ENCODE data around the gene TRIM38. TPM values are rescaled to one million over a fixed set of nuclear protein-coding genes. Genes with fewer than 3 reads are reported as not detected.

Gene TRIM38
- total and polyA plus RNA-seq, 2 of the 13 experiments (the other 11 are each of a cell fraction or from before 2014, with no cell fraction given), result 2.5 to 3.1 TPM

DNA sequence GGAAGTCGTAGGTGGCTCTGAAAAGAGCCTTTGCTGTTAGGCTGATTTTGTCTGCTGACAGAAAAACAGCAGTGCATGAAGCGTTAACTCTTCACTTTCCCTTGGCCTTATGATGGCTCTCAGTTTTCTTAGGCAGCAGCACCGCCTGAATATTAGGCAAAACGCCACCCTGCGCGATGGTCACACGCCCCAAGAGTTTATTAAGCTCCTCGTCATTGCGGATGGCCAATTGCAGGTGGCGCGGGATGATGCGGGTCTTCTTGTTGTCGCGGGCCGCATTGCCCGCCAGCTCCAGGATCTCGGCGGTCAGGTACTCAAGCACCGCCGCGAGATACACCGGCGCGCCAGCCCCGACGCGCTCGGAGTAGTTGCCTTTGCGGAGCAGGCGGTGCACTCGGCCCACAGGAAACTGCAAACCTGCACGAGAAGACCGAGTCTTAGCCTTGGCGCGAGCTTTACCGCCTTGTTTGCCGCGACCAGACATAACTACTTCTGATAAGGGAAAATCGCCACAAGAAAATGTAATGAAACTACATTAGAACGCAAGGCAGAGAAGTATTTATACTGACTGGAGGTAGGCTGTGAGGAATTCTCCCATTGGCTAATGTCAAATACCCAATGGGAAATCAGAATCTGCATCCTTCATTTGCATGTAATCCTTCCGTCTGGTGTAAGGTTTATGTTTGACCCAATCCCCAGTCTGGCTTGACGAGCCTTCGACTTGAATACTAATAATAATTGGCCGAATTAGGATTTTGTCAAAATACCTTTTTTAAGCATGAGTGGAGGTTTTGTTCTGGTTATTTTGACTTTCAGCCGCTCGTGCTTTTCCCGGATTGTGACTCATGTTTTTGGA is 70.7 kb downstream of the TRIM38 start (continued):
- TF ChIP-seq ZBTB20 (CRISPR knock-in tag; IDR thresholded peaks at IDR 0.05; ENCODE audit: borderline replicate concordance, low read depth) (peak; percentile 61), MYC (CRISPR knock-in tag; IDR thresholded peaks at IDR 0.05; ENCODE audit: borderline replicate concordance) (peak; percentile 30; the same call in 1 of the 2 replicates), ZNF12 (CRISPR knock-in tag; IDR thresholded peaks at IDR 0.05) (0 out of 2 replicates have a peak, but pooled peaks have one; percentile 11), ZBTB7B (CRISPR knock-in tag; IDR thresholded peaks at IDR 0.05) (no peak)
- TF ChIP-seq, protein P1, sequence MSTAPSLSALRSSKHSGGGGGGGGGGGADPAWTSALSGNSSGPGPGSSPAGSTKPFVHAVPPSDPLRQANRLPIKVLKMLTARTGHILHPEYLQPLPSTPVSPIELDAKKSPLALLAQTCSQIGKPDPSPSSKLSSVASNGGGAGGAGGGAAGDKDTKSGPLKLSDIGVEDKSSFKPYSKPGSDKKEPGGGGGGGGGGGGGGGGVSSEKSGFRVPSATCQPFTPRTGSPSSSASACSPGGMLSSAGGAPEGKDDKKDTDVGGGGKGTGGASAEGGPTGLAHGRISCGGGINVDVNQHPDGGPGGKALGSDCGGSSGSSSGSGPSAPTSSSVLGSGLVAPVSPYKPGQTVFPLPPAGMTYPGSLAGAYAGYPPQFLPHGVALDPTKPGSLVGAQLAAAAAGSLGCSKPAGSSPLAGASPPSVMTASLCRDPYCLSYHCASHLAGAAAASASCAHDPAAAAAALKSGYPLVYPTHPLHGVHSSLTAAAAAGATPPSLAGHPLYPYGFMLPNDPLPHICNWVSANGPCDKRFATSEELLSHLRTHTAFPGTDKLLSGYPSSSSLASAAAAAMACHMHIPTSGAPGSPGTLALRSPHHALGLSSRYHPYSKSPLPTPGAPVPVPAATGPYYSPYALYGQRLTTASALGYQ (CRISPR knock-in tag; IDR thresholded peaks at IDR 0.05), result no peak

DNA sequence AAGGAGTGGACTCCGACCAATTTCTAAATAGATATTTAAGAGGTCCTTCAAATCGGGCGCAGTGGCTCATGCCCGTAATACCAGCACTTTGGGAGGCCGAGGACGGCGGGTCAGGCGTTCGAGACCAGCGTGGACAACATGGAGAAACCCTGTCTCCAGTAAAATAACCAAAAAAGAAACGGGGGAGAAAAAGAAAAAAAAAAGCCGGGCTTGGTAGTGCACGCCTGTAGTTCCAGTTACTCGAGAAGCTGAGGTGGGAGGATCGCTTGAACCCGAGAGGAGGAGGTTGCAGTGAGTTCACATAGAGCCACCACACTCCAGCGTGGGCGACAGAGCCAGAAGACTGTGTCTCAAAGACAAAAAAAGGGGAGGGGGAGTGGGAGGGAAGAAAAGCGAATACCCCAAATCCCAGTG is 71.3 kb downstream of the TRIM38 start:
- 95% methylated on average over 19 of the region's 19 CpGs for WGBS (ENCODE audit: low lambda C conversion rate)
- Histone ChIP-seq H3K4me3 (replicated peaks in 1 of 3; ENCODE audit: insufficient read depth in 1 of 3, low read depth in 2 of 3, low read length in 3 of 3) (peak overlapping the region in 1 of 3 experiments; percentile 82; a peak in 1 of 6 replicates), H3K79me2 (ENCODE audit: insufficient read depth, low read length) (no peaks in the 10 kb centered on the region), H3K27me3 (ENCODE audit: control insufficient read depth in 1 of 2, insufficient read depth in 2 of 2, low read length in 2 of 2) (no peaks in the 10 kb centered on the region), H3K4me2 (ENCODE audit: low read depth, low read length) (no peak overlapping the region), H2AFZ (ENCODE audit: low read length) (no peak overlapping the region), H3K9ac (ENCODE audit: insufficient read depth, low read depth, low read length) (no peak overlapping the region), H3K27ac (ENCODE audit: extremely low read length, insufficient read depth, low read length) (peak overlapping the region; percentile 93), H3K4me1 (ENCODE audit: insufficient read depth, low read length) (peaks cover 20% of the 10 kb centered on the region), H4K20me1 (ENCODE audit: insufficient read depth, low read length) (no peaks in the 10 kb centered on the region), H3K36me3 (replicated peaks in 1 of 2; ENCODE audit: control insufficient read depth in 1 of 2, insufficient read depth in 2 of 2, low read length in 2 of 2) (no peaks in the 10 kb centered on the region), H3K9me3 (ENCODE audit: low read length) (no peaks in the 10 kb centered on the region)
- no TSS peak for BruUV-seq (replicated peaks)
- no peak for DNase-seq (ENCODE audit: low spot score)
- FAIRE-seq, result no peak
- peak; percentile 59; the same call in 1 of the 2 replicates for TF ChIP-seq ZBTB38 (CRISPR knock-in tag; IDR thresholded peaks at IDR 0.05)
- TF ChIP-seq, protein P2, sequence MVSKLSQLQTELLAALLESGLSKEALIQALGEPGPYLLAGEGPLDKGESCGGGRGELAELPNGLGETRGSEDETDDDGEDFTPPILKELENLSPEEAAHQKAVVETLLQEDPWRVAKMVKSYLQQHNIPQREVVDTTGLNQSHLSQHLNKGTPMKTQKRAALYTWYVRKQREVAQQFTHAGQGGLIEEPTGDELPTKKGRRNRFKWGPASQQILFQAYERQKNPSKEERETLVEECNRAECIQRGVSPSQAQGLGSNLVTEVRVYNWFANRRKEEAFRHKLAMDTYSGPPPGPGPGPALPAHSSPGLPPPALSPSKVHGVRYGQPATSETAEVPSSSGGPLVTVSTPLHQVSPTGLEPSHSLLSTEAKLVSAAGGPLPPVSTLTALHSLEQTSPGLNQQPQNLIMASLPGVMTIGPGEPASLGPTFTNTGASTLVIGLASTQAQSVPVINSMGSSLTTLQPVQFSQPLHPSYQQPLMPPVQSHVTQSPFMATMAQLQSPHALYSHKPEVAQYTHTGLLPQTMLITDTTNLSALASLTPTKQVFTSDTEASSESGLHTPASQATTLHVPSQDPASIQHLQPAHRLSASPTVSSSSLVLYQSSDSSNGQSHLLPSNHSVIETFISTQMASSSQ (IDR thresholded peaks at IDR 0.05; ENCODE audit: low read depth), result no peak
- TF ChIP-seq, protein P2 (CRISPR knock-in tag; IDR thresholded peaks at IDR 0.05; ENCODE audit: borderline replicate concordance), result no peak
- no peak for TF ChIP-seq DRAP1 (CRISPR knock-in tag; IDR thresholded peaks at IDR 0.05)
- ATAC-seq, result no peak
- intact Hi-C loops (cut with micrococcal nuclease; ENCODE audit: unreplicated experiment), result loop anchor here (1.0 to 2.0 kb wide), 2 partner anchors 9 to 165 kb away; a partner anchor contains a TSS
- POLR2A ChIA-PET, result interaction anchor here (0.8 to 12.3 kb wide), 5 partner anchors 11 to 164 kb away, joined by 5 to 322 read pairs (median 50); a partner anchor contains a TSS
- CTCF ChIA-PET (ENCODE audit: low intra/inter-chr PET ratio, low total read pairs), result no interaction called here
- in situ Hi-C loops (cut with HindIII; ENCODE audit: extremely low pct_ligation_motif_present, low pct_unique_long_range_greater_than_20kb), result loop anchor here (10.0 kb wide), 1 partner anchor 1781 kb away; a partner anchor contains a TSS
